HG02642 (cell line): ENCODE data around the gene NCOA1.

Experiments used
- ATAC-seq: cut with Tn5 transposase; IDR thresholded peaks from one replicate; pipeline ENCODE4 v1.9.1; 2021; ENCODE audit warnings: mild to moderate bottlenecking; ENCODE audit not compliant: unreplicated experiment, poor library complexity

Gene NCOA1

GRCh38 chr2:24723665-24724064, 232.6 kb downstream of the NCOA1 start:
- ATAC-seq, result no peak

DNA sequence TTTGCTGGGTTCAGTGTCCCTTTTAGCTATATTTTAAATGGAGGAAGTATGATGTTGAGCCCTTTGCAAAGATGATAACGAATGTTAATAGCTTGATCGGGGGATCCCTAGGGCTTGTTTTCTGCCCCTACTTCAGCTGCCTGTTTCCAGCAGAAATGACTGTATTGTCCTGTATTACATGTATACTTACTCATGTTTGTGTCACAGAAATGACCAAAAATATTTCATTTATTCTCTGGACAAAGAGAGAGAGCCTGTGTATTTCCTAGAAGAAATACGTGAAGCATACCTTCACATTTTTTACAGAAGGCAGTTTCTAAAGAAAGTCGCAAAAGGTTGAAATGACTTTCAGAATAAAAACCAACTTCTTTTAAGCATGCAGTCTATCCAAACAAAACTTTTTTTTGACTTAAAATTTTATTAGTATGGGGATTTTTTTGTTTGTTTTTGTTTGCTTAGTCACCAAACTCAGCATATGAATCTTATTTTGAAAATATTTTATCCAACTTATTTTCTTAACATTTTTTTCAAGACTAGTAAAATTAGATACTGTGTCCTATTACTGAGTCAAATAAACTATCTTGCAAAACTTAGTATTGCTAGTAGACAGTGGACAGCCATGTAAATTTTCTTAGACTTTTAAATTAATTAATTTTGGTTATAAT, 233.2 kb downstream of the NCOA1 start:
- ATAC-seq, result no peak

- no peak for ATAC-seq
Measured at GRCh38 chr2:24725956-24726355, 234.9 kb downstream of the NCOA1 start.

DNA sequence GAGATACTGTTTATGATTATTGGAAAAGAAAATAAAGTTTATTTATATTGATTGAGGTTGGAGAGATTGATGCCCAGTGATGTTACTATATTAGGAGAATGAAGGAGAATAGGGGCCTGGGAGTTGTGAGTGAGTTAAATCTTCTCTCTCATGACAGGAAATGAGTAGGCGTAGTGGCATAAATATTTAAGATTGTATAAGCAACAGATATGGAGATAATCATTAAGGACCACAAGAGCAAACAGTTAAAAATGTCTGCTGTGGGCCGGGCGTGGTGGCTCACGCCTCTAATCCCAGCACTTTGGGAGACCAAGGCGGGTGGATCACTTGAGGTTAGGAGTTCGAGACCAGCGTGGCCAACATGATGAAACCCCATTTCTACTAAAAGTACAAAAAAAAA, 239.4 kb downstream of the NCOA1 start:
- no peak for ATAC-seq

DNA sequence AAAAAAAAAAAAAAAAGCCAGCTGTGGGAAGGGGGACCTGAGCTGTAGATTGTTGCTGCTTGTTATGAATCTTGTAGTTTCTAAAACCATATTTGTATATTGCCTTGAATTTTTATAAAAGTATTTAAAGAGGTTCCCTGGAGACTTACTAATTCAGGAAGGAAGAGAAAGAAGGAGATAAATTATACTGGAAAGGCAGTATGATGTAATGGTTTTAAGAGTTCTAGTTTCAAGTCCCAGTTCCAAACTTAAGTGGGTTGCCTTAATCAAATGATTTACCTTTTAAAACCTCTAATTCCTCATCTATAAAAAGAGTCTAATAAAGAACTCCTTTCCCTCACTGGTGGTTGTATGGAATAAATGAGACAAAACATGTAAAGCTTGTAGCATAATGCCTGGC, 240.0 kb downstream of the NCOA1 start:
- ATAC-seq, result no peak

- ATAC-seq, result no peak
Measured at GRCh38 chr2:24731923-24732322, 240.9 kb downstream of the NCOA1 start.

DNA sequence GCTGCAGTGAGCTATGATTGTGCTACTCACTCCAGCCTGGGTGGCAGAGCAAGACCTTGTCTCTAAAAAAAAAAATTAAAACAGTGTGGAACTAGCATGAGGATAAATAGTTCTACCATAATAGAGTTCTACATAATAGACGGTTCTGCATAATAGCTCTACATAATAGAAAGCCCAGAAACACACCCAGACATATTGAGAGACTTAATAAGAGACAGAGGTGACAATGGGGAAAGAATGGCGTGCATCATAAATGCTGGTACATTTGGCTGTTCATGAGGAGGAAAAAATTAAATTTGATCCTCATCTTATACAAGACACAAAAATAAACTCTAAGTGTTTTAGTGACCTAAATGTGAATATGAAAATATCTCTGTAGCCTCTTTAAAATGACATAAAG, 243.7 kb downstream of the NCOA1 start:
- no peak for ATAC-seq

GRCh38 chr2:24739354-24740025, 248.4 kb downstream of the NCOA1 start:
- ATAC-seq, result no peak

DNA sequence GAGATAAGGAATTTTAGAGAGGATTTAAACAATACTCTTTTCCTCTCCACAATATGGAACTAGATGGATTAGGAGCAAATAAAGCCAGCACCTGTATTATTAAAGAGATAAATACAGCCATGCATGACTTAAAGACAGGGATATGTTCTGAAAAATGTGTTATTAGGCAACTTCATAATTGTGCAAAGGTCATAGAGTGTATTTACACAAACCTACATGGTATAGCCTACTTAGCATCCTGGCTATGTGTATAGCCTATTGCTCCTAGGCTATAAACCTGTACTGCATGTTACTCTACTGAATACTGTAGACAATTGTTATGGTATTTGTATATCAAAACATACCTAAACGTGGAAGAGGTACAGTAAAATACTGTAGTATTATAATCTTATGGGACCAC, 249.1 kb downstream of the NCOA1 start:
- no peak for ATAC-seq

GRCh38 chr2:24742730-24743129, 251.7 kb downstream of the NCOA1 start:
- ATAC-seq, result no peak

DNA sequence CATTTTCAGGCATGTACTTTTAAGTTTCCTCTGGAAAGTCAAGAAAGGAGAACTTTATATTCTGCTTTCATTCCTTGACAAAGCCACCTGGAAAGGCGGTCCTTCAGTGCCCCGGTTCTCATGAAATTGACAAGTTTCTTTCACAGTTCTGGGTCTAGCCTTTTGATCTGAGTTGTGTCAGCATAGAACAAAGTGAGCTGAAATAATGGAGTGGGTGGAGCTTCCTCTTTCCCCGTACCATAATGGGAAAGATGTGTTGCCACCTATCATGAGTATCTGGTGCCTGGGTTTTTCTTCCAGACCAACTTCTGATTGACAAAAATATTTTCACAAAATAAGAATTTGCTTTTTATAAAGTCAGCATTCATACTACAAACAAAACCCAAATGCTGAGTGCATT, 252.9 kb downstream of the NCOA1 start:
- no peak for ATAC-seq

DNA sequence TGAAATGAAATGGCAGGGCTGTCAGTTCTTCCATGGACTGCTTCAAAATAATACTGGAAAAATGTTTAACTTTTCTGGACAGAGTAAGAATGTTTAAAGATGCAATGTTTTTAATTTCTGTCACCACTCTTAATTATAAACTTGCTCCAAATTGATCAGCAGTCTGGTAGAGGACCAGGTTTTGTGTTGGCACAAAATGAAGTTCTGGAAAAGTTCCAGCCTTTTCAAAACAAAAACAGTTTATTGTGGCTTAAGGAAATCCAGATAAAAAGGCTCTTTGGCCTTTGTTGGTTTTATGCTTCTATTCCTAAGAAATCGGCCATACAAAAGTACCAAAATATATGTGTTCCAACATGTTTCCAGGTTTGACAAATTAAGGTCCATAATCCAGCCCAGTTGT, 253.3 kb downstream of the NCOA1 start:
- ATAC-seq, result no peak

DNA sequence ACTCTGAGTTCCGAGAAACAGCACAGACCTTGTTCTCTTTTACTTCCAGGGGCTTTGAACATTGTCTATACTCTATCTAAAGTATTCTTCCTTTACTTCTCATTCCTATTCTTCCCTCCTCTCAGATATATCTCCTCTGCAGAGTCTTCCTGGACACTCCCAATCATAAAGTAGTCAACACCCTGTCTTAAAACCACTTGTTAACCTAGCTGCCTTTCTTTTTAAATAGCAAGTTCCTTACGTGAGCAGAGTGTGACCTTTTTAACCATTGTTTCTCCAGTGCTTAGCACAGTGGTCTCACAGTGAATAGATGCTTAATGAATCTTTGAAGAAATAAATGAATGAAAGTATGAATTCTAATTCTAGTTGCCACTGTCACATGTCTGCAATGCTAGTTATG, 254.8 kb downstream of the NCOA1 start:
- no peak for ATAC-seq

DNA sequence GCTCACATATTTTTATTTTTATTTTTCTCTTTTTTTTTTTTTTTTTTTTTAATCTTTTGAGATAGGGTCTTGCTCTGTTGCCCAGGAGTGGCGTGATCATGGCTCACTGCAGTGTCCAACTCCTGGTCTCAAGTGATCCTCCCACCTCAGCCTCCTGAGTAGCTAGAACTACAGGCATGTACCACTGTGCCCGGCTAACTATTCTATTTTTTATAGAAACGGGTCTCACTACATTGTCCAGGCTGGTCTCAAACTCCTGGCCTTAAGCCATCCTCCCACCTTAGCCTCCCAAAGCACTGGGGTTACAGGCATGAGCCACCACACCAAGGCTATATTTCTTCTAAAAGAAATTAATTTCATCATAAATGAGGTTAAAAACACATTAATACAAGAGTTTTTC, 256.2 kb downstream of the NCOA1 start:
- ATAC-seq, result no peak

- no peak for ATAC-seq
Measured at GRCh38 chr2:24749069-24749691, 258.1 kb downstream of the NCOA1 start.

- no peak for ATAC-seq
Measured at GRCh38 chr2:24754985-24755705, 264.1 kb downstream of the NCOA1 start.

DNA sequence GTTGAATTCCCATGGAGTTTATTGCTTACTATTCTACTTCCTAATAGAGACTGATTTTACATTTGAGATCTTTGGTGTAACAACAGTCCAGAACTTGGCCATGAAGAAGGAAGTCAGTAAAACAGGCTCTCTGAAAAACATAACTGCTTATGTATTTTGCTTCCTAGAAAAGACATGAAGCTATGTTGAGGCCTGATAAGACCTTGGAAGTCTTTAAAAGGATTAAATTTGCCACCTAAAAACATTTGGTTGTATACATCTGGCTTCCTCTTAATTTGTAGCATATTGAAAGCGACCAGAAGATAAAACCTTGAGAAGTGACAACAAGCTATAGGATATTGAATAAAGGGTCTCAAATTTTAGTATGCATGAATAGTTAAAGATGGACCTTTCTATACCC, 265.7 kb downstream of the NCOA1 start:
- no peak for ATAC-seq

DNA sequence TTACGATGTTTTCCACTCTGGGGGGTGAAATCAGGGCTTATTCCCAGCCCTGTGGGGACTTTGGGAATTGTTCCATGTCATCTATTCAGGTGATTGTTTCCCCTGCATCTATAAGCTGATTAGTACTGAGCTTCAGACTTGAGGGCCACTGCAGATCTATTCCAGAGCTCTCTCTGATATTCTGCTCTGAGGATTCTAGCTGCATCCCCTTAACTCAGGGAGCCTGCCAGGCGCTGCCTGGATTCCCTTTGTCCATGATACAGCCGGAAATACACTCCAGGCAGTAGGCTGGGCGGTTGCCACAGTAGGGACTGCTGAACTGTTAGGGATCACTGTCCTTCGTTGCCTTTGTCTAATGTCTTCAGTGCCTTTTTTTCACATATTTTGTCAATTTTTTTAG, 270.8 kb downstream of the NCOA1 start:
- ATAC-seq, result no peak

- ATAC-seq, result no peak
Measured at GRCh38 chr2:24762518-24762917, 271.5 kb downstream of the NCOA1 start.

GRCh38 chr2:24763843-24764242, 272.8 kb downstream of the NCOA1 start:
- ATAC-seq, result no peak

GRCh38 chr2:24766609-24767008, 275.6 kb downstream of the NCOA1 start:
- no peak for ATAC-seq
